Globus pallidus (tissue), 1 donor: ENCODE measurements around the gene CLIP2.
"Not testable (repeated sequence)": the region's sequence is repeated elsewhere in the genome, so short reads cannot be mapped to it uniquely, and the experiment has no call there.

ENCODE experiments used
- DNase-seq: peaks from one replicate; pipeline ENCODE4 v3.0.0-alpha.2; 2015; ENCODE audit warnings: low spot score

CLIP2 gene

GRCh38 chr7:74332373-74333176 lies 43.4 kb downstream of the CLIP2 start:
- no peak for DNase-seq

- DNase-seq, result no peak
Measured at GRCh38 chr7:74334030-74334429, 44.8 kb downstream of the CLIP2 start.

GRCh38 chr7:74337926-74338325 lies 48.7 kb downstream of the CLIP2 start:
- no peak for DNase-seq

- DNase-seq, result no peak
Measured at GRCh38 chr7:74338366-74339108, 49.3 kb downstream of the CLIP2 start.

- not testable (repeated sequence) for DNase-seq
Measured at GRCh38 chr7:74339648-74340047, 50.4 kb downstream of the CLIP2 start.

- no peak for DNase-seq
Measured at GRCh38 chr7:74343281-74344131, 54.3 kb downstream of the CLIP2 start.

GRCh38 chr7:74344132-74344496 lies 54.9 kb downstream of the CLIP2 start:
- no peak for DNase-seq

- no peak for DNase-seq
Measured at GRCh38 chr7:74344786-74345185, 55.6 kb downstream of the CLIP2 start.

GRCh38 chr7:74345970-74346369 lies 56.8 kb downstream of the CLIP2 start:
- no peak for DNase-seq

- DNase-seq, result no peak
Measured at GRCh38 chr7:74349621-74350020, 60.4 kb downstream of the CLIP2 start.

GRCh38 chr7:74350751-74351150 lies 61.5 kb downstream of the CLIP2 start:
- no peak for DNase-seq

GRCh38 chr7:74351836-74352235 lies 62.6 kb downstream of the CLIP2 start:
- no peak for DNase-seq

GRCh38 chr7:74352551-74353138 lies 63.4 kb downstream of the CLIP2 start:
- not testable (repeated sequence) for DNase-seq

GRCh38 chr7:74354009-74354408 lies 64.8 kb downstream of the CLIP2 start:
- DNase-seq, result no peak

- DNase-seq, result no peak
Measured at GRCh38 chr7:74355091-74355490, 65.9 kb downstream of the CLIP2 start.

GRCh38 chr7:74356589-74357315 lies 67.5 kb downstream of the CLIP2 start:
- DNase-seq, result no peak

GRCh38 chr7:74360008-74360407 lies 70.8 kb downstream of the CLIP2 start:
- no peak for DNase-seq

- DNase-seq, result no peak
Measured at GRCh38 chr7:74362266-74362665, 73.1 kb downstream of the CLIP2 start.

- DNase-seq, result no peak
Measured at GRCh38 chr7:74364061-74364460, 74.9 kb downstream of the CLIP2 start.

GRCh38 chr7:74365322-74366022 lies 76.3 kb downstream of the CLIP2 start:
- DNase-seq, result peak; percentile 89
